GM23338 (cell line): Measurements from ENCODE around the gene NFE2L1. TPM values are rescaled to one million over a fixed set of nuclear protein-coding genes. Genes with fewer than 3 reads are reported as not detected.
A peak's percentile ranks its signal among the peaks of the same experiment; 100 is the strongest.
"Not testable (repeated sequence)": the region's sequence is repeated elsewhere in the genome, so short reads cannot be mapped to it uniquely, and the experiment has no call there.

Experiments used
- ATAC-seq: fragments of 200-7000 bp; cut with Tn5 transposase; 3 replicates; pipeline ENCODE4 v1.9.1; 2020
- DNase-seq: peaks from one replicate; pipeline ENCODE4 v3.0.0-alpha.2; 2015; ENCODE audit warnings: low spot score
- H2AFZ ChIP-seq: fragments of 200-600 bp; sonication (generic); 2 replicates; pipeline ENCODE4 v1.8.0; 2016; ENCODE audit warnings: antibody characterized with exemption, mild to moderate bottlenecking, moderate library complexity
- H3F3A ChIP-seq: fragments of 200-600 bp; sonication (generic); replicated peaks from 2 replicates; pipeline ENCODE4 v1.8.0; 2017; ENCODE audit warnings: antibody characterized with exemption, mixed run types, low read depth
- H3K27ac ChIP-seq: fragments of 200-600 bp; sonication (generic); 2 replicates; pipeline ENCODE4 v1.6.1; 2016; ENCODE audit warnings: low read depth
- H3K27me3 ChIP-seq: fragments of 200-600 bp; sonication (generic); 2 replicates; pipeline ENCODE4 v1.8.0; 2016; ENCODE audit warnings: mild to moderate bottlenecking, mixed run types, moderate library complexity; ENCODE audit not compliant: insufficient read depth
- H3K36me3 ChIP-seq: fragments of 200-600 bp; sonication (generic); 2 replicates; pipeline ENCODE4 v1.8.0; 2016; ENCODE audit warnings: mild to moderate bottlenecking; ENCODE audit not compliant: insufficient read depth
- H3K4me1 ChIP-seq: fragments of 200-600 bp; sonication (generic); 2 replicates; pipeline ENCODE4 v1.8.0; 2016; ENCODE audit warnings: mild to moderate bottlenecking, moderate library complexity; ENCODE audit not compliant: insufficient read depth
- H3K4me2 ChIP-seq: fragments of 200-600 bp; sonication (generic); 2 replicates; pipeline ENCODE4 v1.7.1; 2017; ENCODE audit warnings: mixed run types
- H3K4me3 ChIP-seq: fragments of 200-600 bp; sonication (generic); 2 replicates; pipeline ENCODE4 v1.6.1; 2016; ENCODE audit warnings: mixed run types
- H3K79me2 ChIP-seq: fragments of 200-600 bp; sonication (generic); replicated peaks from 2 replicates; pipeline ENCODE4 v1.8.0; 2017; ENCODE audit warnings: mild to moderate bottlenecking; ENCODE audit not compliant: insufficient read depth
- H3K9me2 ChIP-seq: fragments of 200-600 bp; sonication (generic); 2 replicates; pipeline ENCODE4 v1.8.0; 2017; ENCODE audit not compliant: insufficient read depth
- H4K20me1 ChIP-seq: fragments of 200-600 bp; sonication (generic); replicated peaks from 2 replicates; pipeline ENCODE4 v1.8.0; 2017; ENCODE audit warnings: mild to moderate bottlenecking; ENCODE audit not compliant: insufficient read depth
- H3K27ac Mint-ChIP-seq: 2 replicates; pipeline ENCODE4 v1.8.0; 2020; ENCODE audit warnings: inconsistent platforms, mild to moderate bottlenecking, moderate library complexity, mixed read lengths
- H3K27me3 Mint-ChIP-seq: 3 replicates; pipeline ENCODE4 v1.8.0; 2022; ENCODE audit warnings: low read depth, mild to moderate bottlenecking, moderate library complexity, mixed read lengths, inconsistent platforms; ENCODE audit not compliant: insufficient read depth, poor library complexity
- H3K36me3 Mint-ChIP-seq: 3 replicates; pipeline ENCODE4 v1.8.0; 2021; ENCODE audit warnings: low read depth, mild to moderate bottlenecking, inconsistent platforms, moderate library complexity, mixed read lengths
- H3K4me1 Mint-ChIP-seq: 3 replicates; pipeline ENCODE4 v1.8.0; 2020; ENCODE audit warnings: mild to moderate bottlenecking, inconsistent platforms, mixed read lengths
- H3K4me3 Mint-ChIP-seq: 3 replicates; pipeline ENCODE4 v1.8.0; 2021; ENCODE audit warnings: moderate library complexity, mild to moderate bottlenecking, inconsistent platforms, mixed read lengths
- H3K9me3 Mint-ChIP-seq: 3 replicates; pipeline ENCODE4 v1.8.0; 2020; ENCODE audit warnings: moderate library complexity, mild to moderate bottlenecking, inconsistent platforms, mixed read lengths
- EZH2 ChIP-seq: fragments of 200-600 bp; sonication (generic); IDR thresholded peaks from one replicate; pipeline ENCODE4 v1.8.0; 2017; ENCODE audit warnings: antibody characterized with exemption, mild to moderate bottlenecking, low read depth; ENCODE audit not compliant: unreplicated experiment
- EZH2phosphoT487 ChIP-seq: fragments of 200-600 bp; sonication (generic); IDR thresholded peaks from one replicate; pipeline ENCODE4 v1.8.1; 2018; ENCODE audit warnings: antibody characterized with exemption; ENCODE audit not compliant: unreplicated experiment
- NANOG ChIP-seq: IDR thresholded peaks from 2 replicates; pipeline ENCODE4 v1.6.1; 2016; ENCODE audit warnings: antibody characterized with exemption, borderline replicate concordance
- POLR2AphosphoS5 ChIP-seq: IDR thresholded peaks from 2 replicates; pipeline ENCODE4 v1.6.1; 2016; ENCODE audit warnings: antibody characterized with exemption, low read depth
- STAT1 ChIP-seq: IDR thresholded peaks from one replicate; pipeline ENCODE4 v1.6.1; 2016; ENCODE audit warnings: antibody characterized with exemption; ENCODE audit not compliant: unreplicated experiment
- ZNF114 ChIP-seq: fragments of 250-450 bp; sonication (Bioruptor Pico); IDR thresholded peaks from 2 replicates; pipeline ENCODE4 v1.5.0; 2020; ENCODE audit warnings: mild to moderate bottlenecking, moderate library complexity
- polyA plus RNA-seq: library from polyadenylated mRNA; unstranded; fragments of >200 nt; fragmentation: Nextera tagmentation; extraction: Ambion mirVana; gene quantifications from 2 replicates; pipeline ENCODE4 v1.2.1, GENCODE V29; 2016
- total RNA-seq: library from RNA; depleted of rRNA; stranded (reverse); fragments of >200 nt; shearing (Covaris generic); gene quantifications from 2 replicates; pipeline ENCODE4 v1.2.3, GENCODE V29; 2014
- TF ChIP-seq, protein P1 (sequence below), 2 experiments: fragments of 200-600 bp in 1 of 2; sonication (generic) in 1 of 2; conservative IDR thresholded peaks; 2 replicates each; pipeline versions ENCODE4 v1.5.1 to v1.6.1; 2016 to 2017; ENCODE audit warnings: antibody characterized with exemption in 2 of 2, low read depth in 2 of 2, mild to moderate bottlenecking in 2 of 2, moderate library complexity in 1 of 2
- TF ChIP-seq, protein P2 (sequence below): IDR thresholded peaks from one replicate; pipeline ENCODE4 v1.6.1; 2018; ENCODE audit warnings: antibody characterized with exemption; ENCODE audit not compliant: unreplicated experiment
- TF ChIP-seq, protein P3 (sequence below): fragments of 250-450 bp; sonication (Bioruptor Pico); IDR thresholded peaks from 2 replicates; pipeline ENCODE4 v1.5.0; 2020; ENCODE audit warnings: mild to moderate bottlenecking, moderate library complexity

NFE2L1 gene
- total and polyA plus RNA-seq, 2 experiments from 2014 or later = 39.9 to 138 TPM

DNA sequence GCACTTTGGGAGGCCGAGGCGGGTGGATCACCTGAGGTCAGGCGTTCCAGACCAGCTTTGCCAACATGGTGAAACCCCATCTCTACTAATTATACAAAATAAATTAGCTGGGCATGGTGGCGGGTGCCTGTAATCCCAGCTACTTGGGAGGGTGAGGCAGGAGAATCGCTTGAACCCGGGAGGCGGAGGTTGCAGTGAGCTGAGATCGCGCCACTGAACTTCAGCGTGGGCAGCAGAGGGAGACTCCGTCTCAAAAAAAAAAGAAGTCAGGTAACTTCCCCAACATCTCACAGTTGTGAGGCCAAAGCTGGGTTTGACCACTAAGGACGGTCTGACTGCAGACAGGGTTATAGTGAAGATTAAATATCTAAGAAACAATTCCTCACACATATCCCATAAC is 13.4 kb upstream of the NFE2L1 start:
- not testable (repeated sequence) for H3K27ac Mint-ChIP-seq, H3K36me3 ChIP-seq, H3K4me3 ChIP-seq, H4K20me1 ChIP-seq, H3K4me1 ChIP-seq, H3K27ac ChIP-seq, H3K9me3 Mint-ChIP-seq, H2AFZ ChIP-seq, H3K79me2 ChIP-seq, H3K9me2 ChIP-seq, H3K4me3 Mint-ChIP-seq, H3K4me1 Mint-ChIP-seq, H3K4me2 ChIP-seq, H3K36me3 Mint-ChIP-seq, ATAC-seq, DNase-seq
- H3F3A ChIP-seq = peaks cover 12% of the 10 kb centered on the region; the same call in 1 of the 2 replicates
- H3K27me3 ChIP-seq = peaks cover 36% of the 10 kb centered on the region
- peaks cover 35% of the 10 kb centered on the region for H3K27me3 Mint-ChIP-seq
- TF ChIP-seq, protein P1, sequence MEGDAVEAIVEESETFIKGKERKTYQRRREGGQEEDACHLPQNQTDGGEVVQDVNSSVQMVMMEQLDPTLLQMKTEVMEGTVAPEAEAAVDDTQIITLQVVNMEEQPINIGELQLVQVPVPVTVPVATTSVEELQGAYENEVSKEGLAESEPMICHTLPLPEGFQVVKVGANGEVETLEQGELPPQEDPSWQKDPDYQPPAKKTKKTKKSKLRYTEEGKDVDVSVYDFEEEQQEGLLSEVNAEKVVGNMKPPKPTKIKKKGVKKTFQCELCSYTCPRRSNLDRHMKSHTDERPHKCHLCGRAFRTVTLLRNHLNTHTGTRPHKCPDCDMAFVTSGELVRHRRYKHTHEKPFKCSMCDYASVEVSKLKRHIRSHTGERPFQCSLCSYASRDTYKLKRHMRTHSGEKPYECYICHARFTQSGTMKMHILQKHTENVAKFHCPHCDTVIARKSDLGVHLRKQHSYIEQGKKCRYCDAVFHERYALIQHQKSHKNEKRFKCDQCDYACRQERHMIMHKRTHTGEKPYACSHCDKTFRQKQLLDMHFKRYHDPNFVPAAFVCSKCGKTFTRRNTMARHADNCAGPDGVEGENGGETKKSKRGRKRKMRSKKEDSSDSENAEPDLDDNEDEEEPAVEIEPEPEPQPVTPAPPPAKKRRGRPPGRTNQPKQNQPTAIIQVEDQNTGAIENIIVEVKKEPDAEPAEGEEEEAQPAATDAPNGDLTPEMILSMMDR (conservative IDR thresholded peaks at IDR 0.05; ENCODE audit: low read depth in 2 of 2) = peak in 1 of 2 experiments; percentile 42; a peak in 2 of 4 replicates

DNA sequence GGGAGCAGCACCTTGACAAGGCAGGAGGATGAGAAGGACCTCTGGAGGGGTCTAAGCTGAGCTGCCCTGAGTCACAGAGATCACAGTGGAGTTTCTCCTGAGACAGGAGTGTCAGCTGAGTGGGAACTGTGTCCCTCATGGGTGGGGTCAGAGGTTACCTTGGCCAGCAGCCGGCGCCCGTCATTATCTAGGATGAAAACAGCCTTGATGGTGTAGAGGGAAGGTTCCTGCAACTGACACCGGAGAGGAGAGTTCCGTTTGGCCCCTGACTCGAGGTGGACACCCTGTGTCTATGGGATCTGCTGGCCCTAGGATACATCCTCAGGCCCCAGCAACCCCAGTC is 11.5 kb upstream of the NFE2L1 start:
- Histone ChIP-seq H3K36me3 (no peaks in the 10 kb centered on the region), H3K79me2 (no peaks in the 10 kb centered on the region), H3K9me2 (peaks cover 5% of the 10 kb centered on the region; the same call in 1 of the 2 replicates), H2AFZ (no peak overlapping the region), H3K27ac (no peak overlapping the region), H3K27me3 (peaks cover 36% of the 10 kb centered on the region), H3K4me2 (peak overlapping the region; percentile 91), H4K20me1 (no peaks in the 10 kb centered on the region; the same call in 1 of the 2 replicates), H3K4me3 (peak overlapping the region; percentile 77), H3K4me1 (peaks cover 6% of the 10 kb centered on the region; the same call in 1 of the 2 replicates), H3F3A (peaks cover 12% of the 10 kb centered on the region; the same call in 1 of the 2 replicates)
- H3K4me3 Mint-ChIP-seq = peak overlapping the region; percentile 82
- no peak for DNase-seq
- H3K27ac Mint-ChIP-seq = no peak overlapping the region
- H3K27me3 Mint-ChIP-seq = peaks cover 32% of the 10 kb centered on the region
- H3K36me3 Mint-ChIP-seq = no peaks in the 10 kb centered on the region; the same call in 2 of the 3 replicates
- peaks cover 8% of the 10 kb centered on the region; the same call in 2 of the 3 replicates for H3K4me1 Mint-ChIP-seq
- no peak for ATAC-seq
- no peaks in the 10 kb centered on the region for H3K9me3 Mint-ChIP-seq
- TF ChIP-seq EZH2phosphoT487 (no peak), ZNF114 (CRISPR knock-in tag) (no peak), STAT1 (no peak), NANOG (no peak), POLR2AphosphoS5 (no peak), EZH2 (no peak)
- TF ChIP-seq, protein P2, sequence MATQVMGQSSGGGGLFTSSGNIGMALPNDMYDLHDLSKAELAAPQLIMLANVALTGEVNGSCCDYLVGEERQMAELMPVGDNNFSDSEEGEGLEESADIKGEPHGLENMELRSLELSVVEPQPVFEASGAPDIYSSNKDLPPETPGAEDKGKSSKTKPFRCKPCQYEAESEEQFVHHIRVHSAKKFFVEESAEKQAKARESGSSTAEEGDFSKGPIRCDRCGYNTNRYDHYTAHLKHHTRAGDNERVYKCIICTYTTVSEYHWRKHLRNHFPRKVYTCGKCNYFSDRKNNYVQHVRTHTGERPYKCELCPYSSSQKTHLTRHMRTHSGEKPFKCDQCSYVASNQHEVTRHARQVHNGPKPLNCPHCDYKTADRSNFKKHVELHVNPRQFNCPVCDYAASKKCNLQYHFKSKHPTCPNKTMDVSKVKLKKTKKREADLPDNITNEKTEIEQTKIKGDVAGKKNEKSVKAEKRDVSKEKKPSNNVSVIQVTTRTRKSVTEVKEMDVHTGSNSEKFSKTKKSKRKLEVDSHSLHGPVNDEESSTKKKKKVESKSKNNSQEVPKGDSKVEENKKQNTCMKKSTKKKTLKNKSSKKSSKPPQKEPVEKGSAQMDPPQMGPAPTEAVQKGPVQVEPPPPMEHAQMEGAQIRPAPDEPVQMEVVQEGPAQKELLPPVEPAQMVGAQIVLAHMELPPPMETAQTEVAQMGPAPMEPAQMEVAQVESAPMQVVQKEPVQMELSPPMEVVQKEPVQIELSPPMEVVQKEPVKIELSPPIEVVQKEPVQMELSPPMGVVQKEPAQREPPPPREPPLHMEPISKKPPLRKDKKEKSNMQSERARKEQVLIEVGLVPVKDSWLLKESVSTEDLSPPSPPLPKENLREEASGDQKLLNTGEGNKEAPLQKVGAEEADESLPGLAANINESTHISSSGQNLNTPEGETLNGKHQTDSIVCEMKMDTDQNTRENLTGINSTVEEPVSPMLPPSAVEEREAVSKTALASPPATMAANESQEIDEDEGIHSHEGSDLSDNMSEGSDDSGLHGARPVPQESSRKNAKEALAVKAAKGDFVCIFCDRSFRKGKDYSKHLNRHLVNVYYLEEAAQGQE = no peak
- TF ChIP-seq, protein P3, sequence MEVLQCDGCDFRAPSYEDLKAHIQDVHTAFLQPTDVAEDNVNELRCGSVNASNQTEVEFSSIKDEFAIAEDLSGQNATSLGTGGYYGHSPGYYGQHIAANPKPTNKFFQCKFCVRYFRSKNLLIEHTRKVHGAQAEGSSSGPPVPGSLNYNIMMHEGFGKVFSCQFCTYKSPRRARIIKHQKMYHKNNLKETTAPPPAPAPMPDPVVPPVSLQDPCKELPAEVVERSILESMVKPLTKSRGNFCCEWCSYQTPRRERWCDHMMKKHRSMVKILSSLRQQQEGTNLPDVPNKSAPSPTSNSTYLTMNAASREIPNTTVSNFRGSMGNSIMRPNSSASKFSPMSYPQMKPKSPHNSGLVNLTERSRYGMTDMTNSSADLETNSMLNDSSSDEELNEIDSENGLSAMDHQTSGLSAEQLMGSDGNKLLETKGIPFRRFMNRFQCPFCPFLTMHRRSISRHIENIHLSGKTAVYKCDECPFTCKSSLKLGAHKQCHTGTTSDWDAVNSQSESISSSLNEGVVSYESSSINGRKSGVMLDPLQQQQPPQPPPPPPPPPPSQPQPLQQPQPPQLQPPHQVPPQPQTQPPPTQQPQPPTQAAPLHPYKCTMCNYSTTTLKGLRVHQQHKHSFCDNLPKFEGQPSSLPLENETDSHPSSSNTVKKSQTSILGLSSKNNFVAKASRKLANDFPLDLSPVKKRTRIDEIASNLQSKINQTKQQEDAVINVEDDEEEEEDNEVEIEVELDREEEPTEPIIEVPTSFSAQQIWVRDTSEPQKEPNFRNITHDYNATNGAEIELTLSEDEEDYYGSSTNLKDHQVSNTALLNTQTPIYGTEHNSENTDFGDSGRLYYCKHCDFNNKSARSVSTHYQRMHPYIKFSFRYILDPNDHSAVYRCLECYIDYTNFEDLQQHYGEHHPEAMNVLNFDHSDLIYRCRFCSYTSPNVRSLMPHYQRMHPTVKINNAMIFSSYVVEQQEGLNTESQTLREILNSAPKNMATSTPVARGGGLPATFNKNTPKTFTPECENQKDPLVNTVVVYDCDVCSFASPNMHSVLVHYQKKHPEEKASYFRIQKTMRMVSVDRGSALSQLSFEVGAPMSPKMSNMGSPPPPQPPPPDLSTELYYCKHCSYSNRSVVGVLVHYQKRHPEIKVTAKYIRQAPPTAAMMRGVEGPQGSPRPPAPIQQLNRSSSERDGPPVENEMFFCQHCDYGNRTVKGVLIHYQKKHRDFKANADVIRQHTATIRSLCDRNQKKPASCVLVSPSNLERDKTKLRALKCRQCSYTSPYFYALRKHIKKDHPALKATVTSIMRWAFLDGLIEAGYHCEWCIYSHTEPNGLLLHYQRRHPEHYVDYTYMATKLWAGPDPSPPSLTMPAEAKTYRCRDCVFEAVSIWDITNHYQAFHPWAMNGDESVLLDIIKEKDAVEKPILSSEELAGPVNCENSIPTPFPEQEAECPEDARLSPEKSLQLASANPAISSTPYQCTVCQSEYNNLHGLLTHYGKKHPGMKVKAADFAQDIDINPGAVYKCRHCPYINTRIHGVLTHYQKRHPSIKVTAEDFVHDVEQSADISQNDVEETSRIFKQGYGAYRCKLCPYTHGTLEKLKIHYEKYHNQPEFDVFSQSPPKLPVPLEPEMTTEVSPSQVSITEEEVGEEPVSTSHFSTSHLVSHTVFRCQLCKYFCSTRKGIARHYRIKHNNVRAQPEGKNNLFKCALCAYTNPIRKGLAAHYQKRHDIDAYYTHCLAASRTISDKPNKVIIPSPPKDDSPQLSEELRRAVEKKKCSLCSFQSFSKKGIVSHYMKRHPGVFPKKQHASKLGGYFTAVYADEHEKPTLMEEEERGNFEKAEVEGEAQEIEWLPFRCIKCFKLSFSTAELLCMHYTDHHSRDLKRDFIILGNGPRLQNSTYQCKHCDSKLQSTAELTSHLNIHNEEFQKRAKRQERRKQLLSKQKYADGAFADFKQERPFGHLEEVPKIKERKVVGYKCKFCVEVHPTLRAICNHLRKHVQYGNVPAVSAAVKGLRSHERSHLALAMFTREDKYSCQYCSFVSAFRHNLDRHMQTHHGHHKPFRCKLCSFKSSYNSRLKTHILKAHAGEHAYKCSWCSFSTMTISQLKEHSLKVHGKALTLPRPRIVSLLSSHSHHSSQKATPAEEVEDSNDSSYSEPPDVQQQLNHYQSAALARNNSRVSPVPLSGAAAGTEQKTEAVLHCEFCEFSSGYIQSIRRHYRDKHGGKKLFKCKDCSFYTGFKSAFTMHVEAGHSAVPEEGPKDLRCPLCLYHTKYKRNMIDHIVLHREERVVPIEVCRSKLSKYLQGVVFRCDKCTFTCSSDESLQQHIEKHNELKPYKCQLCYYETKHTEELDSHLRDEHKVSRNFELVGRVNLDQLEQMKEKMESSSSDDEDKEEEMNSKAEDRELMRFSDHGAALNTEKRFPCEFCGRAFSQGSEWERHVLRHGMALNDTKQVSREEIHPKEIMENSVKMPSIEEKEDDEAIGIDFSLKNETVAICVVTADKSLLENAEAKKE (CRISPR knock-in tag) = no peak
